Stimulated activated CD8-positive, alpha-beta memory T cell treated with anti-CD3 and anti-CD28 coated beads, Interleukin-7, amount 100 ng/mL, for 48 hours (primary cell): ENCODE measurements around the gene ECSCR.
A peak's percentile ranks its signal among the peaks of the same experiment; 100 is the strongest.
"Not testable (repeated sequence)": the region's sequence is repeated elsewhere in the genome, so short reads cannot be mapped to it uniquely, and the experiment has no call there.

Experiments
- DNase-seq, 2 donors: peaks; one replicate each; pipeline ENCODE4 v3.0.0-alpha.2; 2020; ENCODE audit warnings: low read depth in 1 of 2; ENCODE audit errors: extremely low read depth in 1 of 2

ECSCR gene

GRCh38 chr5:139446956-139447779, 15.4 kb downstream of the ECSCR start:
- DNase-seq: no peak

GRCh38 chr5:139445325-139446170, 17.0 kb downstream of the ECSCR start:
- DNase-seq: no peak

DNA sequence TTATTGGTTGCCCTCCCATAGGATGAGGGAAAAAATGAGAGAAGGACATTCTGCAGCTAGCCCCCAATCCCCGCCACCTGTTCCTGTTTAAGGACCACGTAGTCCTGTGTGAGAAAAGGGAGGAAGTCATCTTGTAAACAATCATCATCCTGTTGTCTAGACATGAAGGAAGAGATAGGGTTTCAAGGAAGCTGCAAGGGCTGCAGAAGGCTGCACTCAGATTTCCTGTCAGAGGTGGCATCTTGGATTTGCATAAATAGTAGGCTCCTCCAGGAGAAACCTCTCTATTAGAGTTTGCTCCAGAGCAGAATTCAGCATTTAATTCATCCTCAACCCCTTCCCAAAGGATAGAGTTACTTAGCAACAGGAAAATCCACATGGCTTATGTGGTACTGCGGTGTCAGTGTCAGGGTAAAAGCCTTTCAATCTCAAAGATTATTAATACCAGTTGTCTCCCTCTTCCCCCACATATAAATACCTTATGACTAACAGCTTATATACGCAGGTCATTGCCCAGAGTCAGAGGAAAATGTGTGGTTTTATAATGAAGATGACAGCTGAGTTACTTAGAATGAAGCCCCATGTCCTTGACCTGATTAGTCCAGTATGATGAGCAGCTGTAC, 18.6 kb downstream of the ECSCR start:
- no peak for DNase-seq

- not testable (repeated sequence) for DNase-seq
Observed at GRCh38 chr5:139440416-139440815, 22.1 kb downstream of the ECSCR start.

GRCh38 chr5:139439013-139439903, 23.3 kb downstream of the ECSCR start, which contains the start of gene DNAJC18:
DNAJC18 (minus strand) TSS chr5:139439525; CDS start chr5:139439445, 80 bp downstream.
- DNase-seq: peak; percentile 74 to 94

GRCh38 chr5:139438707-139439012, 23.9 kb downstream of the ECSCR start:
- no peak for DNase-seq

- DNase-seq: no peak
Observed at GRCh38 chr5:139435676-139436075, 26.9 kb downstream of the ECSCR start.

DNA sequence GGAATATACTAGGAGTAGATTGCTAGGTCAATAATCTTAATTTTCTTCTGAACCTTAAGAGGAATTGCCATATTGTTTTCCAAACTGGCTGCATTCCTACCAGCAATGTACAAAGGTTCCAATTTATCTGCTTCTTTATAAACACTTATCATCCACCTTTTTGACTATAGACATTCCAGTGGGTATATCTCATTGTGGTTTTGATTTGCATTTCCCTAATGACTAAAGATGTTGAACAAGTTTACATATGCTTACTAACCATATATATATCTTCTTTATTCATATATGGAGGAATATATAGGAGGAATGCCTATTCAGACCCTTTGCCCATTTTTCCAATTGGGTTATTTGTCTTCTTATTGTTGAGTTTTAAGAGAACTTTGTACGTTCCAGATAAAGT, 30.8 kb downstream of the ECSCR start:
- no peak for DNase-seq

DNA sequence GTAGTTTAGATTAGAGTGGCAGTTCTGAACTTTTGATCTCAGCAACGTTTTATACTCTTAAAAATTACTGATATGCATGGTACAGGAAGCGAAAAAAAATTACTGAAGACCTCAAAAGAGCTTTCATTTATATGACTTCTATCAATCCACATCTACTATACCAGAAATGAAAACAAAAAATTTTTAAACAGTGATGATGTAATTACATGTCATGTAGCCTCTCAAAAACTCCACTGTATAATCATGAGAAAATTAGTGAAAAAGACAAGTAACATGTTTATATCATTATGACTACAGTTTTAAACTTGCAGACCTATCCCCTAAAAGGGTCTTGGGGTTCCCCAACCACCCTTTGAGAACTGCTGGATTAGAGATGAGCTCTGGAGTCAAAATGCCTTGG, 32.5 kb downstream of the ECSCR start:
- DNase-seq: no peak

DNA sequence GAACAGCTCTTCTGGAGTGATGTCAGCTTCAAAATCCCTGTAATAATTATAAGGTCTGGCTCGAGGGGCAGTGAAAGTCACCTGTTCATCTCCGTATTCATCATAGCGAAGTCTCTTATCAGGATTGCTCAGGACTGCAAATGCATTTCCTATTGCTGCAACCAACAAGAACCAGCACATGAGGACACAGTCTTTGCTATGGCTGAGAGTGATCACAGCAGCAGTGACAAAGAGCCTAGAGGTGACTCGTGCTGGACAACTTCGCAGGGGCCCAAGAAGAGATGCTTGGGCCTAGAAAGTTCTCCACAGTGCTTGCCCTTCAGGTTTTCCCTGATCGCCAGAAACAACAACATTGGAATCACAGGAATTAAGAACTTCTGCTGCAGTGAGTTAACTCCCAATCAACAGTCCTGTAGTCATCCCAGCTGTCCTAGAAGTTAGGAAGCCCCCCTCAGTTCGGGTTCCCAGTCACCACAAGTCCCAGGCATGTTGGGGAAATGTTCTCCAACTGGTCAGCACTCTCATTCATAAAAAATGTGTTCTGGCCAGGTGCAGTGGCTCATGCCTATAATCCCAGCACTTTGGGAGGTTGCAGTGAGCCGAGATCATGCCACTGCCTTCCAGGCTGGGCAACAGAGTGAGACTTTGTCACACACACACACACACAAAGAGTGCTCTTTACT, 36.2 kb downstream of the ECSCR start:
- DNase-seq: no peak

GRCh38 chr5:139425497-139425896, 37.0 kb downstream of the ECSCR start:
- DNase-seq: no peak

DNA sequence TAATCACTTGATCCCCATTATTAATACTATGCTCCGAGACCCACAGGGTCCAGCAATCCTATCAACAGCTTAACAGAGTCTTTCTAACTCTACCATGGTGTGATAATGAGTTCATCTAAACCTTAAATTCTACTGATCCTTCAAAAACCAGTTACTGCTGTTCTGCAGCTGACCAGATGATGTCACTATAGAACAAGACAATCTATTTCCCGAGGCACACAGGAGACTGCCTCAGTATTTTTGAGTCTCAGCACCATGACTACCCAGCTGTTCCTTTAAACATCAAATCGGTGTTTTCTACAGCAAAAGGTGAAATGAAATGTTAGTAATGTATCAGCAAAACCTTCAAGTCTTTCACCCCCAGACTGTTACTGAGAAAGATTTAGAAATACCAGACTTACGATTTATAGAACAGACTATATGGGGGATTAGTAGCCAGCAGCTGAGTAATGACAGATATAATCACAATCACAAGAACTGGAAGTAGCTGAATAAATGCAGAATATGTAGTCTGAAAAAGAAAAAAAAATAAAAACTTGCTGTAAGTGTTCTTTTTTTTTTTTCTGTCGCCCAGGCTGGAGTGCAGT, 40.1 kb downstream of the ECSCR start:
- no peak for DNase-seq

DNA sequence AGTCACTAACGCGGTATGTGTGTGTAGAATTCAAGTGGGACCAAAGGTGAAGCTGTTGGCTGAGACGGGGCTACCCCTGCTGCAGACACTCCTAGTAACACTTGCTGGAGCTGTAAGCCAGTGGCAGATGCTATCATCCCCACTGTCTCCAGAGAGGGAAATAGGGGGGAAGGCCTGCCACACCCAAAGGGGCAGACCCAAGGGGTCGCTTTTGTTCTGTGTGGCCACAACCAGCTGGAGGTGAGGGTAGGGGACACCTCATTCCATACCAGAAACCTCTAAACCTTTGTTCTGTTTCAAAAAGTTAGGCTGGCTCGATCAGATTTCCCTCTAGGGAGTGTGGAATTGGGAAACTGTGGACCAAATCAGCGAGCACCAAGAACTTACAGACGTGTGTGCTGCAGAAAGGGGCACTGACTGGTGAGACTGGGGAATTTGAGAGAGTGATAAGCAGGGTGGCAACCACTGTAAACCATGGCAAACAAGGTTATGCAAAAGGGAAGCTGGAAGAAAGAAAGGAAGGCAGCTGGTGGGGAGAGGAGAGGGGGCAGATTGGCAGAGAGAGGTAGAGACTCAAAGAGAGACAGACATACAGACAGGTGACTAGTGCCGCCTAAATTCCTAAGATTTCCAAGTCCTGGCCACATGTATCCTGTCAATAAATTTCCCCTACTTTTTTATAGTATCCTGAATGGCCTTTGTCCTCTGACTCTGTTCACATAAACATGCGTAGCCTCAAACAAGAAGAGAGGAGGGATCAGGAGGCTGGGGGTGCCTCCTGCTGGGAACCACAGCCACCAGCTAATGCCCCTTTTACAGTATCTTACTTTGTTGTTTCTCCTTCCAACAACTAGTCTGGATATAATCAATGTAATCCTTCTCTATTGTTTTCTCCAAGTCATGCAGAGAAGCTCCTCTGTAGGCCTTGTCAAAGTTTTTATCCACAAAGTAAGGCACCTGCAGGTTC, 43.0 kb downstream of the ECSCR start:
- DNase-seq: no peak

DNA sequence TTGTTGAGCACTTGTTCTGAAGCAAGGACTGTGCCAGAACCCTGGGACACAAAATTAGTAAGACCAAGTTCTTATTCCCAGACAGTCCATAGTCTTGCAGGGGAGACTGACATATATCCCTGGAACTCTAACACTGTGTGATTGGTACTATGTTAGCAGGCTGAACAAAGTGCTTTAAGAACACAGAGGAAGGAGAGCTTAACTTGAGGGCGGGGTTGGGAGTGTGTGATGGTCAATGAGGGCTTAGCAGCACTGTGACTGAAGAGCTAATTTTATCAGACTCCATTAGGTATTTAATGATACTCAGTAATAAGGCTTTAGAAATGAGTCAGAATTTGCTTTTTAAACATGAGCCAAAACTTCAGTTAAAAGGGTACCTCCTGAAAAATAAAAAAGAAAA, 43.8 kb downstream of the ECSCR start:
- DNase-seq: no peak

DNA sequence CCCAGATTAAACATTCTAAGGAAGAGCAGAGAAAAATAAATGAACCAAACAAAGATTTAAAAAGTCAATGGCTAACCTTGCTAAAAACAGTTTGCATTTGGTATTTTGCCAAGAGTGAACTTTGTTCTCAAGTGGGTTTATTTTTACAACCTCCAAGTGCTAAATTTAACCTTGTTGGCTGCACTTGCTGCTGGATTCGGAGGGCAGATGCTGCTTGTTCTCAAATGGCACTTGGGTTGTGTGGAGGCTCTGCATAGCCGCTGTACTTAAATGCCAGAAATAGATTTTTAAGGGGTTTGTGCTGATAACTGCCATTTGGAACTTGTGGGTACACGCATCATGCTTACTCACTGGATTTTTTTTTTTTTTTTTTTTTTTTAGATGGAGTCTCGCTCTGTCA, 45.3 kb downstream of the ECSCR start:
- no peak for DNase-seq

DNA sequence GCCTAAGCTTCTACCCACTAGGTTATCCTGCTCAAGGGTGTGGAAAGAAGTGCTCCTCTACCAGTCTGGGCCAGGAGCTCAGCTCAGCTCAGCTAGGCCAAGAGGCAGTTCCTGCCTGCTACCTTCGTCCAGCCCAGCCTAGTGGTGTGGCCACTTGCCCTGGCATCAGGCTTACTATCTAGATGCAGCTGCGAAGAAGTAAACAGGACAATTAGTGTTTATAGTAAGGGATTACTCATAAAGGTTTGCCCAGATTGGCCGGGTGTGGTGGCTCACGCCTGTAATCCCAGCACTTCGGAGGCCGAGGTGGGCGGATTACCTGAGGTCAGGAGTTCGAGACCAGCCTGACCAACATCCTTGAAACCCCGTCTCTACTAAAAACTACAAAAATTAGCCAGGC, 45.9 kb downstream of the ECSCR start:
- no peak for DNase-seq

DNA sequence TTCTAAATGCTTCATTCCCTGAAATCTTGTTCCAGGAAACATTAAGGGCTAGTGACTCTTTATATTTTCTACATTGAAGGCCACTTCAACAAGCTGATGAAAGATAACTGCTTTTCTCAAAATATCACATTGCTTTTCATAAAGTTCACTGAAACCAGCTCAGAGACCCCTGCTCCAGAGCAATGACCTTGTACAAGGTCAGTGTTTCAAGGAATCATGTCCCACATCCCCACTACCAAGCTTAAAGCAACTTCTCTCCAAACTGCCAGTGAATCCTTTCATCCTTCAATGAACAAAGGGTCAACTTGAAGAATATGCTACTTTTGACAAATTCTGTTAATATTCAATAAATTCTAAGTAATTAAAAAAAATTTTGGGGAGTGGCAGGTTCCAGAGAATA, 46.7 kb downstream of the ECSCR start:
- no peak for DNase-seq

GRCh38 chr5:139415221-139415861, 47.2 kb downstream of the ECSCR start:
- no peak for DNase-seq
